Panc1 (cell line): ENCODE results near the gene IGF2BP1. TPM values are rescaled to one million over a fixed set of nuclear protein-coding genes. Genes with fewer than 3 reads are reported as not detected.

Experiments used
- ATAC-seq: fragments of 200-7000 bp; cut with Tn5 transposase; 2 replicates; pipeline ENCODE4 v1.9.1; 2020; ENCODE audit warnings: mild to moderate bottlenecking, moderate library complexity
- BruUV-seq: library from RNA; stranded (reverse); fragments of 400-500 nt; replicated peaks from 2 replicates; lab custom pipeline; 2021; lab: Mats Ljungman, UMichigan
- CTCF ChIA-PET: fragments of 300-600 bp; sonication (Branson Sonifier 250); formaldehyde crosslinking; loops from one replicate; lab custom pipeline; 2022; ENCODE audit warnings: antibody characterized with exemption; lab: Charles Lee
- POLR2A ChIA-PET: fragments of 300-600 bp; sonication (Branson Sonifier 250); formaldehyde crosslinking; loops from one replicate; lab custom pipeline; 2022; ENCODE audit warnings: antibody characterized with exemption; lab: Charles Lee
- DNase-seq: peaks from one replicate; pipeline ENCODE4 v3.0.0-alpha.2; 2010; ENCODE audit warnings: low read depth, low spot score
- H3K27ac ChIP-seq: 2 replicates; pipeline ENCODE4 v1.5.1; 2011; ENCODE audit warnings: mild to moderate bottlenecking, low read length, inconsistent platforms
- H3K27me3 ChIP-seq: fragments of 200-500 bp; sonication (Bioruptor generic); 2 replicates; pipeline ENCODE4 v1.6.0; 2014; ENCODE audit warnings: low read length, inconsistent platforms; ENCODE audit not compliant: control insufficient read depth, insufficient read depth
- H3K36me3 ChIP-seq: fragments of 200-500 bp; sonication (Bioruptor generic); 2 replicates; pipeline ENCODE4 v1.5.1; 2014; ENCODE audit warnings: inconsistent platforms, mild to moderate bottlenecking, low read length, moderate library complexity; ENCODE audit not compliant: control insufficient read depth, insufficient read depth
- H3K4me1 ChIP-seq: 2 replicates; pipeline ENCODE4 v1.5.1; 2011; ENCODE audit warnings: inconsistent platforms, mild to moderate bottlenecking, low read length, moderate library complexity; ENCODE audit not compliant: control insufficient read depth, insufficient read depth
- H3K4me3 ChIP-seq, 2 experiments: 2 replicates each; pipeline ENCODE4 v1.5.1; 2011 to 2012; ENCODE audit warnings: low read depth in 2 of 2, low read length in 2 of 2, mild to moderate bottlenecking in 2 of 2, inconsistent platforms in 1 of 2, moderate library complexity in 1 of 2
- H3K9me3 ChIP-seq: fragments of 200-500 bp; sonication (Bioruptor generic); 2 replicates; pipeline ENCODE4 v1.5.1; 2014; ENCODE audit warnings: low read depth, mild to moderate bottlenecking, inconsistent platforms, low read length, moderate library complexity; ENCODE audit not compliant: control insufficient read depth, insufficient read depth
- POLR2AphosphoS5 ChIP-seq: IDR thresholded peaks from 2 replicates; pipeline ENCODE4 v1.6.1; 2012; ENCODE audit warnings: mild to moderate bottlenecking, low read depth, low read length, moderate library complexity
- SIN3A ChIP-seq: IDR thresholded peaks from 2 replicates; pipeline ENCODE4 v1.6.1; 2012; ENCODE audit warnings: low read depth, mild to moderate bottlenecking, low read length, moderate library complexity, borderline replicate concordance; ENCODE audit not compliant: insufficient read depth
- TCF7L2 ChIP-seq: IDR thresholded peaks from 2 replicates; pipeline ENCODE4 v1.6.1; 2011; ENCODE audit warnings: mild to moderate bottlenecking, low read depth, low read length, inconsistent platforms
- in situ Hi-C: cut with HindIII; loops from 2 replicates; pipeline ENCODE4 v1.10.0; 2016; ENCODE audit warnings: low sequenced_read_pairs, low pct_unique_long_range_greater_than_20kb
- intact Hi-C: fragments of 100-400 bp; cut with micrococcal nuclease; formaldehyde crosslinking; loops from one replicate; pipeline ENCODE4 v1.10.0; 2022; ENCODE audit not compliant: unreplicated experiment
- total RNA-seq: library from RNA; stranded (reverse); gene quantifications from one replicate; pipeline ENCODE4 v1.2.1, GENCODE V29; 2021; ENCODE audit not compliant: unreplicated experiment
- TF ChIP-seq, protein P1 (sequence below): fragments of 450-650 bp; IDR thresholded peaks from 2 replicates; pipeline ENCODE4 v1.5.1; 2017; ENCODE audit warnings: mild to moderate bottlenecking
- TF ChIP-seq, protein P2 (sequence below), 2 experiments: IDR thresholded peaks; 2 replicates each; pipeline ENCODE4 v1.6.1; 2011 to 2012; ENCODE audit warnings: low read depth in 2 of 2, control low read depth in 1 of 2, low read length in 1 of 2, mild to moderate bottlenecking in 1 of 2, moderate library complexity in 1 of 2; ENCODE audit not compliant: insufficient read depth in 1 of 2

Gene IGF2BP1
- total RNA-seq, 1 experiment from 2014 or later: 109 TPM

DNA sequence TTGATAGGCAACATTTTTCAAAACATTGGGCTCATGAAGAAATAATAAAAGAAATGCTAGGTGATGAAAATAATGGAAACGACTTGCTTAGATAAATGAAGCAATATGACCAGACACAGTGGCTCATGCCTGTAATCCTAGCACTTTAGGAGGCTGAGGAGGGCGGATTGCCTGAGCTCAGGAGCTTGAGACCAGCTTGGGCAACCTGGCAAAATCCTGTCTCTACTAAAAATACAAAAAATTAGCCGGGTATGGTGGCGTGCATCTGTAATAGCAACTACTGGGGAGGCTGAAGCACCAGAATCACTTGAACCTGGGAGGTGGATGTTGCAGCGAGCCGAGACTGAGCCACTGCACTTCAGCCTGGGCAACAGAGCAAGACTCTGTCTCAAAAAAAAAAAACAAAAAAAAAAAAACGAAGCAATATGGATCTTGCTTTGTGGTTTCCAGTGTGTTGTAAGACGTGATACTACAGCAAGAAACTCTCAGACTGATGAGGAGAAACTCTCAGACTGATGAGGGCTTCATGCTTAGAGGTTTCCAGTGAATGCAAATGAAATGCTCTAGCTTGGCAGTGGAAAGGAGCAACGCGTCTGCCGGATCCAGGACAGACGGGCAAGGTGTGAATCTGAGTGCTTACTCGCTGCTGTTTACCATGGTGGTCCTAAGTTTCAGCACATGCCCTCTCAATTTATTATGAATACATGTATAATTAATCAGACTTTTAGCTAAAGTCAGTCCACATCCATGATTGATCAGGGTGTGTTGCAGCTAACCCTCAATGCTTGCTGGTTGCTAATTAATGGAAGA lies 11.5 kb upstream of the IGF2BP1 start:
- peak; percentile 17; the same call in 1 of the 2 replicates for ATAC-seq
- ChIA-PET CTCF (interaction anchor here (0.6 kb wide), 1 partner anchor 26 kb away, joined by 3 read pairs; no protein-coding TSS in a partner anchor), POLR2A (interaction anchor here (0.6 to 0.7 kb wide), 3 partner anchors 32 to 1223 kb away, joined by 3 to 12 read pairs (median 4); no protein-coding TSS in a partner anchor)
- TF ChIP-seq, protein P1, sequence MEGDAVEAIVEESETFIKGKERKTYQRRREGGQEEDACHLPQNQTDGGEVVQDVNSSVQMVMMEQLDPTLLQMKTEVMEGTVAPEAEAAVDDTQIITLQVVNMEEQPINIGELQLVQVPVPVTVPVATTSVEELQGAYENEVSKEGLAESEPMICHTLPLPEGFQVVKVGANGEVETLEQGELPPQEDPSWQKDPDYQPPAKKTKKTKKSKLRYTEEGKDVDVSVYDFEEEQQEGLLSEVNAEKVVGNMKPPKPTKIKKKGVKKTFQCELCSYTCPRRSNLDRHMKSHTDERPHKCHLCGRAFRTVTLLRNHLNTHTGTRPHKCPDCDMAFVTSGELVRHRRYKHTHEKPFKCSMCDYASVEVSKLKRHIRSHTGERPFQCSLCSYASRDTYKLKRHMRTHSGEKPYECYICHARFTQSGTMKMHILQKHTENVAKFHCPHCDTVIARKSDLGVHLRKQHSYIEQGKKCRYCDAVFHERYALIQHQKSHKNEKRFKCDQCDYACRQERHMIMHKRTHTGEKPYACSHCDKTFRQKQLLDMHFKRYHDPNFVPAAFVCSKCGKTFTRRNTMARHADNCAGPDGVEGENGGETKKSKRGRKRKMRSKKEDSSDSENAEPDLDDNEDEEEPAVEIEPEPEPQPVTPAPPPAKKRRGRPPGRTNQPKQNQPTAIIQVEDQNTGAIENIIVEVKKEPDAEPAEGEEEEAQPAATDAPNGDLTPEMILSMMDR: no peak
- TF ChIP-seq POLR2AphosphoS5 (no peak), SIN3A (no peak), TCF7L2 (no peak)
- TF ChIP-seq, protein P2, sequence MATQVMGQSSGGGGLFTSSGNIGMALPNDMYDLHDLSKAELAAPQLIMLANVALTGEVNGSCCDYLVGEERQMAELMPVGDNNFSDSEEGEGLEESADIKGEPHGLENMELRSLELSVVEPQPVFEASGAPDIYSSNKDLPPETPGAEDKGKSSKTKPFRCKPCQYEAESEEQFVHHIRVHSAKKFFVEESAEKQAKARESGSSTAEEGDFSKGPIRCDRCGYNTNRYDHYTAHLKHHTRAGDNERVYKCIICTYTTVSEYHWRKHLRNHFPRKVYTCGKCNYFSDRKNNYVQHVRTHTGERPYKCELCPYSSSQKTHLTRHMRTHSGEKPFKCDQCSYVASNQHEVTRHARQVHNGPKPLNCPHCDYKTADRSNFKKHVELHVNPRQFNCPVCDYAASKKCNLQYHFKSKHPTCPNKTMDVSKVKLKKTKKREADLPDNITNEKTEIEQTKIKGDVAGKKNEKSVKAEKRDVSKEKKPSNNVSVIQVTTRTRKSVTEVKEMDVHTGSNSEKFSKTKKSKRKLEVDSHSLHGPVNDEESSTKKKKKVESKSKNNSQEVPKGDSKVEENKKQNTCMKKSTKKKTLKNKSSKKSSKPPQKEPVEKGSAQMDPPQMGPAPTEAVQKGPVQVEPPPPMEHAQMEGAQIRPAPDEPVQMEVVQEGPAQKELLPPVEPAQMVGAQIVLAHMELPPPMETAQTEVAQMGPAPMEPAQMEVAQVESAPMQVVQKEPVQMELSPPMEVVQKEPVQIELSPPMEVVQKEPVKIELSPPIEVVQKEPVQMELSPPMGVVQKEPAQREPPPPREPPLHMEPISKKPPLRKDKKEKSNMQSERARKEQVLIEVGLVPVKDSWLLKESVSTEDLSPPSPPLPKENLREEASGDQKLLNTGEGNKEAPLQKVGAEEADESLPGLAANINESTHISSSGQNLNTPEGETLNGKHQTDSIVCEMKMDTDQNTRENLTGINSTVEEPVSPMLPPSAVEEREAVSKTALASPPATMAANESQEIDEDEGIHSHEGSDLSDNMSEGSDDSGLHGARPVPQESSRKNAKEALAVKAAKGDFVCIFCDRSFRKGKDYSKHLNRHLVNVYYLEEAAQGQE (IDR thresholded peaks at IDR 0.05; ENCODE audit: insufficient read depth in 1 of 2, low read depth in 2 of 2, low read length in 1 of 2): no peak
- Histone ChIP-seq H3K27me3 (no peaks in the 10 kb centered on the region), H3K36me3 (no peaks in the 10 kb centered on the region), H3K27ac (no peak overlapping the region), H3K4me1 (peaks cover 10% of the 10 kb centered on the region), H3K4me3 (no peak overlapping the region), H3K9me3 (no peaks in the 10 kb centered on the region)
- in situ Hi-C loops (no loop called here), intact Hi-C loops (no loop called here)
- no TSS peak for BruUV-seq
- no peak for DNase-seq

DNA sequence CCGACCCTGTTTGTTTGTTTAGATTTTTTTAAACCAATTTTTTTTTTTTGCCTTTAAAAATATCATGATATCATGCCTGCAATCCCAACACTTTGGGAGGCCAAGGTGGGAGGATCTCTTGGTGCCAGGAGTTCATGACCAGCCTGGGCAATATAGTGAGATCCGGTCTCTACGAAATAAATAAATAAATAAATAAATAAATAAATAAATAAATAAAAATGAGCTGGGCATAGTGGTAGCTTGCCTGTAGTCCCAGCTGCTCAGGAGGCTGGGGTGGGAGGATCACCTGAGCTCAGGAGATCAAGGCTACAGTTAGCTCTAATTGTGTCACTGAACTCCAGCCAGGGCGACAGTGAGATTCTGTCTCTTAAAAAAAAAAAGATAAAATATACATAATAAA lies 8.1 kb upstream of the IGF2BP1 start:
- CTCF ChIA-PET: no interaction called here
- TF ChIP-seq SIN3A (no peak), TCF7L2 (no peak), POLR2AphosphoS5 (no peak)
- TF ChIP-seq, protein P1: no peak
- TF ChIP-seq, protein P2 (IDR thresholded peaks at IDR 0.05; ENCODE audit: insufficient read depth in 1 of 2, low read depth in 2 of 2, low read length in 1 of 2): no peak
- H3K36me3 ChIP-seq: no peaks in the 10 kb centered on the region
- ATAC-seq (no peak), DNase-seq (no peak)
- no peaks in the 10 kb centered on the region for H3K27me3 ChIP-seq
- no TSS peak for BruUV-seq
- H3K9me3 ChIP-seq: no peaks in the 10 kb centered on the region
- in situ Hi-C loops (no loop called here), intact Hi-C loops (no loop called here)
- no peak overlapping the region for H3K4me3 ChIP-seq
- no peak overlapping the region for H3K27ac ChIP-seq
- POLR2A ChIA-PET: interaction anchor here (0.6 to 0.7 kb wide), 2 partner anchors 17 to 61 kb away, joined by 4 to 5 read pairs; no protein-coding TSS in a partner anchor
- peaks cover 27% of the 10 kb centered on the region for H3K4me1 ChIP-seq
